Right forelimb (tissue), 1 donor: ENCODE data around the gene FMNL2.

Experiments used
- DNase-seq: peaks from one replicate; pipeline ENCODE4 v3.0.0-alpha.2; 2018

FMNL2 gene

DNA sequence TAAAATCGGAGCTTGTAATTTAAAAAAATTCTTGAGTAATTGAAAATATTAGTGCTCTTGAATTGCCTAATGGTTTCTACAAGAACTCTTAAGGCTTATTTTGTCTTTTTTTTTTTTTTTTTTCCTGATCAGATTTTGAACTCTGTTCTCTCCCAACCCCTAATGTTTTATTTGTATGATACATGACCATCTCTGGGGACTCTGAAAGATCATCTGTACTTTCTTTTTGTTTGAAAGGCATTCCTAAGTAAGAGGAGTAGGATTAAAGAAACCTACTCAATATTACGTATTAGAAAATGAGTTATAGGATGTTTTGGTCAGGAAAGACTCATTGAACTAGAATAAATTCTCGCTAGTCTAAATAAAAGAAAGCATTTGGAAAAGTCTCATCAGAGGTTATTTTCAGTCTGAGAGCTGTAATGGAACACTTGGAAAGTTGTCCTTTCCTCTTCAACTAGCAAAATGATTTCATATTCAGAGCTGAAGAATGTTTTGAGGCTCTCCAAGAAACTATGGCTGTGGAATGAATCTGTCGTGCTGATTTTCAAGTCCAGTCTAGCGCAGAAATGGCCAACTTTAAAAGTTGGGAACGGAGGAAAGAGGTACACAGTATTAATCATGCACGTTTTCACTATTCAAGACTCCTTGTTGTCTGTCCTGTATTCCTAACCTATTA, 199.6 kb downstream of the FMNL2 start:
- no peak for DNase-seq

DNA sequence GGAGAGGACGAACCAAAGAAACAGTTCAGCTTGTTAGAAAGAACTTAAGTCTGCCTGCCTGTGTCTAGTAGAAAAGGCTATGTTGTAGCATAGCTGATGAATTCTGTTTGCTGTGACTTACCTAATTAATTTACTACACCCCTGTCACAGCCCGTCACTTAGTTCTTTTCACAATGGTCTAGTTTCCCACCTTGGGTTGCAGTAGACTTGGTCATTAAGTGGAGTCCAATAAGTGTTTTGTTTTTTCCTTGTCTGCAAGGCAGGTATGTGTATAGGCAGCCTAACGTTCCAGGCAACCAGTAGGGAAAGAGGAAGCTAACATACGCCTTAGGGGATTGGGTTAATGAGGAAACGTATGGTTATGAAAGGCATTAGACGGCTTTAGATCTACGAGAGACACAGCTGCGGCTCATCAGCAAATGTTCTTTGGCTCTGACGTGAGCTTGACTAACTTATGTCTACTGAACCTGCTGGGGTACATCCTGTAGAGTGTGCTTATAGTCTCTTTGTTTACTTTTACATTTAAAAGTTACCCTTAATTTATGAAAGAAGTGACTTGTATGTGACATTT, 202.2 kb downstream of the FMNL2 start:
- no peak for DNase-seq

DNA sequence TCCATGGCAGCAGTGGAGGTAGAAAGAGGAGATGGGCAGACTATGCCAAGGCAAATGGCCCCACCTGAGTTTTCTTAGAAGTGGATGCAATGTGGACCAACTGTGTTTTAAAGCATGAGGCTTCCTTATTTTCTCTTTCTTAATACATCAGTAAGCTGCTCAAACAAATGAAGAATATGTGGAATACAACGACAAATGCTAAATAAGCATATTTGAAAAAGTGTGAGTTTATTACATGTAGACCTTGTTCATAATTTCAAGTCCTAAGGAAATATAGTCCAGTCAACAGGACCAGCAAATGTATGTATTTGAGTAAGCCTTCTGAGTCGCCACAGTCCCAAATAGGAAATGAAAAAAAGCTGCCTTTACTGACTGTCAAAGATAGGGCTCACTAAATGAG, 204.4 kb downstream of the FMNL2 start:
- DNase-seq, result no peak

DNA sequence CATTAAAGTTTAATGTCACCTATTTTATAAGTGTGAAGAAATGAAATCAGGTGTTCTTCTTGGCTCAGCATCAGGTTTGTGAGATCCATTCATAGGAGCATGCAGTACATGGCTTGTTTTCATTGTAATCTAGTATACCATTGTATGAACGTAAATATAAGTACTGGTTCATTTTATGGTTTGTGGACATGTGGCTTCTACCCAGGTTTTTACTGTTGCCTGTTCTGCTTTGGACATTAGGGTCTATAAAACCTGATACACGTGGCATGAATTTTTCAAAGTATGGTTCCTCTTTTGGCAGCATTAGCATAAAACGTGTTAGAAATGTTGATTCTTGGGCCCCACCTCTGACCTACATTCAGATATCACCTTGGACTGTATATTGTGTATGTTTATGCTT, 206.7 kb downstream of the FMNL2 start:
- no peak for DNase-seq

DNA sequence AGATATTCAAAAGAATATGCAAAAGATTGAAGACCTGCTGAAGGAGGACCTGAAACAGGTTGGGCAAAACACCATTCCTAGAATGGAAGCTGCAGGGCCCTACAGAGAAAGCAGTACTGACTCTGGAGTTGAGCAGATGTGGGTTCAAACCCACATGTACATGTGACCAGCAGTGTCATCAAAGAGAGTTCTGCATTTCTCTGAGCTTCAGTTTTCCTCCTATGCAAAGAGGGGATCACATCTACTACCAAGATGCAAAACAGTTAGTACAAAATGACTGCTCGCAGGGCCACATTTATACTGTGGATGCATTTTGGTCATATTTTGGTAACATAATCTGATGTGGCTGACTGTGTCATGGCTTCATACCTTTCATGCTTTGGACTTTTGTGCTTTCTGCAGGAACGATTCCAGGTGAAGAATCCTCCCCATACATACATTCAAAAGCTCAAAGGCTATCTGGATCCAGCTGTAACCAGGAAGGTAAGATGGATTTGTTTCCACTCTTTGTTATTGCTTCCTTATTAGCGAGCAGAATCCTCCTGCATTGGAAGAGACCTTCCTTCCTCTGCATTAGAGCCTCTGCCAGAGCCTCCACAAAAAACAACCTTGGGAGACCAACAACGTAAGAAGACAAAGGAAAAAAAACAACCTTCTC, 207.5 kb downstream of the FMNL2 start:
- DNase-seq, result no peak

DNA sequence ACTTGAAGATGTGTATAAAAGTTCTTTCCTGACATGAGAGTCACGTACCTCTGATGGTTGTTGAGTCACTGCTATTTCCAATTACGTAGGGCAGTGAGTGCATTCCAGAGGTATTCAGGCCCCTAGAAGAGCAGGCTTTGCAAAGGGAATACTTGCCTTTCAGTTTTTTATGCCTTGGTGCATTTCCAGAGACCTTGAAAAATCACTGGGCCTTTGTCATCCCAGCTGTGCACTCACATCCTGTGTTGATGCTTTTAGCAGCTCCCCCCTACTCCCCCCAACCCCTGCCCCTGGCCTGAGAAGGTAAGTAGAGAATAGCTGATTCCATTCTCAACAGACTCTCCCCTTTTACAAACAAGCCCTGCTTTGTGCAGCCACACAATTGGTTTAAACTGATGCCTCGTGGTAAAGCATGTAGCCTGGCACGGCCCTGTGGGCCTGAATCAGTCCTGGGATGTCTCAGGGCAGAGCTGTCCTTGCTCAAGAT, 208.1 kb downstream of the FMNL2 start:
- peak; percentile 55 for DNase-seq

DNA sequence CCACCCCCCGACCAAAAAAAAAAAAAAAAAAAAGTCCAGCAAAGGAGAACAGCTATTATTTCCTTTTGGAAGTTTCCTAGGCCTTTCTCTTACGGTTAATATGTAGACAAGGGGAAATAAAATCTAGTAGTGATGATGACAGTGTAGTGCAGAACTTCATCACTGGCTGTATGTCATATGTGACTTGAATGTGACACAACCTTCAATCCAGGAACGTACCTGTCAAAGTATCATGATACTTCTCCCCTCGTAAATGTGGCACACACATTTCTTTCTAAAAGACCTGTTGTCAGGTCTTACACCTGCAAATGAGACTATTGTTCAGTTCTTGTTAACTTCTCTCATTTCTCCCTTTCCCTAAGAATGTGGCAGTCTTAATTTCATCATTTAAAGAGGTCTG, 208.7 kb downstream of the FMNL2 start:
- DNase-seq, result no peak

DNA sequence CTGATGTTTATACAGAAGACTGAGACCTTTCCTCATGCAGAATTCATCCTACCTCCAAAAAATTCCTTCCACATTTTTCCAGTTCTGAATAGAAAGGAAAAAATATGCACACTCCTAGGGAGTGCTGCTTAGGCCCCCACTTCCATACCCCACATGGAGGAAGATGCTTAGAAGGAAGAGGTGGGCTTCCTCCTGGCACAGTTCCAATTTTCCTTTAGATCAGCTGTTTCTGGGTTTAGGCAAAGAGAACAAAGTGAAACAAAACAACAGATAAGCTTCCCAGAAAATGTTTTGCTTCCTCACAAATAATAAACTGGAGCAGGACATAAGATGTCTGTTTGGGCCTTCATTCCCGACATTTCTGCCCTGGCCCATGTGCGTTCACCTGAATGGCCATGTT, 209.7 kb downstream of the FMNL2 start:
- DNase-seq, result no peak

DNA sequence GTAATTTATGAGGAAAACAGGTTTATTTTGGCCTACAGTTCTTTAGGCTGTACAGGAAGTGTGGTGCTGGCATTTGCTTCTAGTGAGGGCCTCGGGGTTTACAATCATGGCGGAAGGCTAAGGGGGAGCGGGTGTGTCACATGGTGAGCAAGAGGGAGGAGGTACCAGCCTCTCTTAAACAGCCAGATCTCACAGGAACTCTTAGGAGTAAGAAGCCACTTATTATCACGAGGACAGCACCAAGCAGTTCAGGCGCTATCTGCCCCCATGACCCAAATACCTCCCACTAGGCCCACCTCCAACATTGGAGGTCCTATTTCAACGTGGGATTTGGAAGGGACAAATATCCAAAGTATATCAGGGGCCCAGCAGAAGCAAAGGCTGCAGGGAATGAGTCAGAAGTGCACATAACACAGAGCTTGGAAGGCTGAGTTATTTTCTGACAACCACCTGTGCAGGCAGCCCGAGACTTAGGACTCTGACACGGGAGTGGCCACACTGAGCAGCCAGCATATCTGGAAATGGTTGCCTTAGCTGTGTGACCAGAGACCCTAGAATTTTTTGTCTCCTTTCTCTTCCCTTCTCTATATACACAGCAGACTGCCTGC, 211.4 kb downstream of the FMNL2 start:
- no peak for DNase-seq

DNA sequence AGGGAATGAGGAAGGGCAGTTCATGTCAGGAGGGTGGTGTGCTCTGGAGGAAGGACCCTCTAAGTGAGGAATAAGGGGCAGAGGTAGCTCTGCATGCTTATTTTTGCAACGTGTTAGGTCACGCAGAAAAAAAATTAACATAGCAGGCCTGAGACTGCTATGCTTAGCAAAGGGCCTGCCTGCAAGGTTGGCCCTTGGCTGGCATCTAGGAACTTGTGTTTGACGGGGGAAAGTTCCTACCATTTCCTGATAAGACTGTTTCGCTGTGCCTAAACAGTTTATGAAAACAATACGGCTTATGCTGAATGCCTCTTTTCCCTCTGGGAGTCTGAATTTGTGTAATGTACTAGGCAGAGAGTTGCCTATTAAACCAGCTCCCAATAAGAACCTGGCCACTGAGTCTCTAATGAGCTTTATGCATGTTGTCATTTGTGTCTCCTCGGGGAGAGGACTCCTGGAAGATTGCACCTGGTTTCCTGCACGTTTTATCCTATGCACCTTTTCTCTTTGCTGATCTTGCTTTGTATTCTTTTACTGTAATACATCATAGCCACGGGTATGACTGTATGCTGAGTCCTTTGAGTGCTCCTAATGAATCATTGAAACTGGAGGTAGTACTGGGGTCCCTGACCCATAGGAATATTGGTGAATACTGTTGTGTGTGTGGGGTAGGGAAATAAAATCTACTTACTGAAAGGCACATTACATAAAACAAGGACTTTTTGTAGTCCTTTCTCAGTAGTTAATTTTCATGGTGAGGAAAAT, 213.3 kb downstream of the FMNL2 start:
- no peak for DNase-seq

DNA sequence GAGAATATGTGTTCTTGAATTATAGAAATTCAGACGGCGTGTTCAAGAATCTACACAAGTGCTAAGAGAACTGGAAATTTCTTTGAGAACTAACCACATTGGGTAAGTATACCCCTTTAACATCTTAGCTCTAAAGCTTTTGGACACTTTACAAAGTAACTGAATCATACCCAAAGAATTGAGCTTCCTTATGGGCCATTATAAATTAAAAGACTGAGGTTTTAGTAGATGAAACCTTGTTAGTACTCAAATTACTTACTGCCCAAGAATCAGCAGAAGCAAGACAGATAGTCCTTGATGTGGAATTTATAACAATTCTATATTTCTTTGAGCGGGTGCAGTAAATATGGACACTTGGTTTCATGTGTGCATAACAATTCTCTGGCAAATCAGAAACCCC, 214.0 kb downstream of the FMNL2 start:
- DNase-seq, result no peak

DNA sequence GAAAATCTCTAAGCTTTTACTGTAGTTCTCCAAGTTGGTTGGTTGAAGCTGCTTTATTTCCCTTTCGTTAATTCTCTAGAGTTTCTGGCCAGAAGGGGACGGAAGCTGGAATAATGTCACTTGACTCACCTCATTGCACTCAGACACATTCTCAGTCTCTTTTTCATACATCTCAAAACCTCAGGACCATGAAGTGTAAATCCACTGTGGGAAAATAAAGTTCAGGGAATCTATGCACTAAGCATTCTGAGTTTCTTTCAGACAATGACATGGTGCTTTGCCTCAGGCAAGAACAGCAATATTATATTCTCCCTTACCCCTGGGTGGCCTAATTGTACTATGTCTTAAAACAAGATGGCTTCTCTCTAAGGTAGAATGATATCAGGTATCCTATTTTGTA, 214.4 kb downstream of the FMNL2 start:
- DNase-seq, result no peak

DNA sequence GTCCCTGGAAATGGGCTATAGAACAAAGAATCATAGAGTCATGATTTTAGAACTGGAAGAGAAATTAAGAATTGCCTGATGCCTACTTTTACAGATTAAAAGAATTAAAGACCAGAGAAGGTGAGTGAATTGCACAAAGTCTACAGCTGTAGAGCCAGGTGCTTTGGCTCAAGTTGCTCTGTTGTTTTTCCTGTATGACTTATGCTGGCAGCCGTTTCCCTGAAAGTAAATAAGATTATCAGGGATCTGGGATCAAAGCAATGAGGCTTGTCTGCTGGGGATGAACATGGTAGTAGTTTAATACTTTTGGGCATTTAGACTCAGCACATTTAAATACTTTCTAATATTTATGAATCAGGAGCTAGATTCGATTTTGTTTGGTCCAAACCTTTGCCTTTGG, 215.4 kb downstream of the FMNL2 start:
- DNase-seq, result no peak

DNA sequence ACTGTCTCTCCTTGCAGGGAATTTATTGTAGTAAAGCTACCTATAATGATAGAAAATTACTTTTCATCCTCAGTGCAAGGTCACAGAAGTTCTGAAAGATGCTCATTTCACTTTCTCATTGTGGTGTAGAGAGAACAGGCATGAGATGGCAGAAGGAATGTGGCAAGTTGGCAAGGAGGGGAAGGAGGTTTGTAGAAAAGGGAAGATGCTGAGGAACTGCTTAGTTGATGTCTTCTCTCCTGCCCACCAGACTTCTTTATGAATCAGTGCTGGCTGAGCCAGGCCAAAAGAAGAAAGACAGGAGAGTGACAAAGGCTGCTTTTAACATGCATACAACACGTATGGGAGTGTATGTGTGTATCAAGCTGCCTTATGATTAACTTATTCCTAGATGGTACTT, 217.9 kb downstream of the FMNL2 start:
- DNase-seq, result no peak

DNA sequence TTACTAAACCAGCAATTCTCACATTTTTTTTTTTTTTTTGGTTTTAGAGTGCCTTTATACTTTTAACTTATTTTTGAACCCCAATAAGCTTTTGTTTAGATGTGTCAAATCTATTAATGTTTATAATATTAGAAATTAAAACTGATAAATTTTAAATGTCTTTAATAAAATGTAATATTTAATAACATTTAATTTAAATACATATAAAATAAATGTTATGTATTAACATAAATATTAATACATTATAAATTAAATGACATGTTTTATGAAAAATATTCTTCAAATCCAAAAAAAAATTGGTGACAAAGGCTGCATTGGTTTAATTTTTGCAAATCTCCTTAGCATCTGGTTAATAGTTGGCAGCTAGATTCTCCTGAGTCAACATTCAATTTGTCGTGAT, 218.5 kb downstream of the FMNL2 start:
- no peak for DNase-seq

DNA sequence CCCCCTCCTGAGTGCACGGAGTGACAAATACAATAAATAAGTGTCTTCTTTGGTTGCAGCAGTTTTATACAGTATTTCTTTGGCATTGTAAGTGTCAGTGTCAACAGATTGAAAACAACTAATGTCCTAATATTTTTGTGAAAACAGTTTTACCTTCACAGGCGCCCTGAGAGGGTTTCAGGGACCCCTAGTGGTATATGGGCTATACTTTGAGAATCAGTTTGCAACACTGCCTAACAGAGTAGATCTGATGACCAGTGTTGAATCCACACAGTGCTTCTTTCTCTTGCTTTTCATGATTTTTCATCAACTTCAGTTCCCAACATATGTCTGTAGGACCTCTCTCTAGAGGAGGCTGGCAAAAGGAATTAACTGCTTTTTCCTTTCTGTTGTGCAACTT, 220.1 kb downstream of the FMNL2 start:
- DNase-seq, result no peak

DNA sequence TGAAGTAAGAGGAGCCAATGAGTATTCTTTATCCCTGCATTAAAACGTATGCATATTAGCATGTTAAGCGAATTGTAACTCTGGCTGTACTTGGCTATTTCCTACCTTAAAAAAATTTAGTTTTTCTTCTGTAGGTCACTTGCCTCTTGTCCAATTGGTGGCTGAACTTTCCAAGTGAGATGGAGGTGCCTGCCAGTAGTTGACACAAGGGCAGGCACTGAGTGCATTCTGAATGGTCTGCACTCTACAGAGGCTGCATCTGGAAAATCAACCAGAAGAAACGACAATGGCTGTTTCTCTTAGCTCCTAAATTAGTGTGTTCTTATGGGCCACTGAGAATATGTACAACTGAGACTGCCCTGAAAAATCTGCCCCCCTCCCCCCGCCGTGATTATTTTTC, 221.5 kb downstream of the FMNL2 start:
- no peak for DNase-seq

DNA sequence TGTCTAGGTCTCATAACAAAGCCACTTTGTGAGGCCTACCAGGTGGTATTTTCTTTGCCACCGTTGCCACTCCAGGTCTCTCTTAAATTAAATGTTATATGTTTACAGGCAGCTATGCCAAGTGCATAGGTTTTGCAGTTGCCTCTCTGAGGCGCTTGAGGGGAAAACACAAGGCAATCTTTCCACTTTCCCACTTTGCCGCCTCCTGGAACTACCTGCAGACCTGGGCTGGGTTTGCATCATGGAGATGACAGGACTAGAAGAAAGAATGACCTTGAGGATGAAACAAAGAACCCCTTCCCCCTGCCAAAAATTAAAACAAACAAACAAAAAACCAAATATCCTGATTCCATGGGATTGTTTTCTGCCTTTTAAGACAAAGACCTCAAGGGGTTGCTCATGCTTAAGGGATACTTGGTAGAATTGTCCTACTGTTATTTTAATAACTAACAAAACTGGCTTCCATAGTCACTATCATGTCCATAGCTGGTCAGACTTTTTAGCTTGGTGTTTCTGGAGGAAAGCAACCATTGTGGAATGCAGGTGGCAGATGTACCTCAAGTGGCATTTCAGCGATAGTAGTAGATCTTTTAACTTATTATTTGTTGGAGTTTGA, 222.4 kb downstream of the FMNL2 start:
- DNase-seq, result no peak

DNA sequence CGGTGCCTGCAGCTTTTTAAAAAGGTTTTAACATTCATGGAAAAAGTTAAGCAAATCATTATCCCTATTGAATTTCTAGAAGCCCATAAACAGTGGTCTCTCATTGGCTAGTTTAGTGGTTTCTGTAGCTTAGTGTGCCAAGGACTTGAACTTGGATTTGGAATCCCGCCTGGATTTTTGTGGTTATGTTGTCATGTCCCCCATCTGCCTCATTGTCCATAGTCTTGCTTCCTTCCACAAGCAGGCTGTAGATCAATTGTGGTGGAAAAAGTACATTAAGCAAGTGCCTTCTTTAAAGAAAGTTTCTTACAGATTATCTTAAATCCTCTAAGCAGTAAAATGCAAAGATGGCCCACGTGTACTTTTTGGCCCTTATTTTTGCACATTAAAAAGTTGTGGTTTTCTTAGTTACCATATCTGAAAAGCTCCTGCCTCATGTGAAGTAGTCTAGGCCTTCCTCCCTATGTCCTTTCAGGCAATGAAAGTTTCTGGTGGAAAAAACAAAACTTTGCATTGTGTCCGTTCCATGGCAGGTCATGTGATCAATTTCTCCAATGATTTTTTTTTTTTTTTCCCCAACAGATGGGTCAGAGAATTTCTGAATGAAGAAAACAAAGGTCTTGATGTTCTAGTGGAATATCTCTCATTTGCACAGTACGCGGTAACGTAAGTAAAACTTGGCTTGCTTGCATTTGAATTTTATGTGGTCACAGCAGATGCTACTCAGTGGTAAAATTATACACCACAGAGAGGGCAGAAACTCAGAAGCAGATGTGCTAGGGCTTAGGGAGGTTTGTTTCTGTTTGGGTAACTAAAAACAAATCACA, 223.4 kb downstream of the FMNL2 start:
- DNase-seq, result no peak

DNA sequence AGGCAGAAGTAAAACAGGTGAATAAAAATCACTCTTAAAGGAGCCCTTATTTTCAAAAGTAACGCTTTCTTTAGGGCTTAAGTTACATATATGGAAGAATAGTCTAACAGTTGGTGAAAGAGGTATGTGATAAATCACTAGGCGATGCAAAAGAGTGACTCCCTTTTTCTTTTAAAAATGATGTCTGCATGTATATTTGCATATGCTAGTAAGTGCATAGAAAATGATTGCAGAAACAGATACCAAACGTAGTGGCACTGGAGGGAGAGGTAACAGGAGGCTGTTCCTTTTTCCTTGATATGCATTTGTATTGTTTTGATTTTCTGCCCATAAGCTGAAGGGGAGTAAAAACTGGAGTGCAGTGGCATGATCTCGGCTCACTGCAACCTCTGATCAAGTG, 224.0 kb downstream of the FMNL2 start:
- no peak for DNase-seq

DNA sequence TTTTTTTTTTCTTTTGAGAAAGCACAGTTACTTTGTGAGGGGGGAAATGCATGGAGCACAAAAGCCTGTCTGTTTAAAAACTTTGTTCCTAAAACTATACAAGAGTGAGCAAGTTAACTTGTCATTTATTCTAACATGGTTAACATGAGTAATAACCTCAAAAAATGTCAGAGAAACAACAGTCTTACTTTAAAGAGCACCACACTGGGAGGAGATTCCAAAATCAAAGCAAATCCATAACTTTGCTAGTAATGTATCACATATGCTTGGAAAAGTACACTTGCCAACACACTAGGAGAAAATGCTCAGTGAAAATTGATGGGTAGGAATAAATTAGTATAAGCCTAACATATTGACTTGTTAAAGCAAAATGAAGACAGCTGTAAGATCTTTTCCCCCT, 225.2 kb downstream of the FMNL2 start:
- no peak for DNase-seq
